Measurements from ENCODE around the gene MBD3.
"Not testable (repeated sequence)": the region's sequence is repeated elsewhere in the genome, so short reads cannot be mapped to it uniquely, and the experiment has no call there.

MBD3 gene

DNA sequence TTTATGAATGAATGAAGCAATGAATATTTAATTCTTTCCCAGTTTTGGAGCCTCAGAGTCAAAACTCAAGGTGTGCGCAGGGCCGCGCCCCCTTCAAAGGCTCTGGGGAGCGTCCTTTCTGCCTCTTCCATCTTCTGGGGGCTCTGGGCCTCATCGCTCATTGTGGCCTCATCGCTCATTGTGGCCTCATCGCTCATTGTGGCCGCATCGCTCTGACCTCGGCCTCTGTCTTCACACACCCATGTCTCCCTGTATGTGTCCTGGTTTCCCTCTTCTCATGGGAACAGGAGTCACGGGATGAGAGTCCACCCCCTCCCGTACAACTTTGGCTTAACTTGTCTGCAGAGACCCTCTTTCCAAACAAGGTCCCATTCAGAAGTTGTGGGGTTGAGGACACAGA lies 21.3 kb downstream of the MBD3 start:
- DNase-seq (ENCODE audit: low read depth), result no peak

DNA sequence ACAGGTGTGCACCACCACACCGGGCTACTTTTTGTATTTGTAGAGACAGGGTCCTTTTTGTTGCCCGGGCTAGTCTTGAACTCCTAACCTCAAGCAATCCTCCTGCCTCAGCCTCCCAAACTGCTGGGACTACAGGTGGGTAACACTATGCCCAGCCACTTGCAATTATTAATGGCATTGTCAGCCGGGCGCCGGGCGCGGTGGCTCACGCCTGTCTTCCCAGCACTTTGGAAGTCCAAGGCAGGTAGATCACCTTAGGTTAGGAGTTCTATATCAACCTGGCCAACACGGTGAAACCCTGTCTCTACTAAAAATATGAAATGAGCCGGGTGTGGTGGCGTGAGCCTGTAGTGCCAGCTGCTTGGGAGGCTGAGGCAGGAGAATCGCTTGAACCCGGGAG lies 21.8 kb downstream of the MBD3 start:
- DNase-seq (ENCODE audit: low read depth), result no peak

DNA sequence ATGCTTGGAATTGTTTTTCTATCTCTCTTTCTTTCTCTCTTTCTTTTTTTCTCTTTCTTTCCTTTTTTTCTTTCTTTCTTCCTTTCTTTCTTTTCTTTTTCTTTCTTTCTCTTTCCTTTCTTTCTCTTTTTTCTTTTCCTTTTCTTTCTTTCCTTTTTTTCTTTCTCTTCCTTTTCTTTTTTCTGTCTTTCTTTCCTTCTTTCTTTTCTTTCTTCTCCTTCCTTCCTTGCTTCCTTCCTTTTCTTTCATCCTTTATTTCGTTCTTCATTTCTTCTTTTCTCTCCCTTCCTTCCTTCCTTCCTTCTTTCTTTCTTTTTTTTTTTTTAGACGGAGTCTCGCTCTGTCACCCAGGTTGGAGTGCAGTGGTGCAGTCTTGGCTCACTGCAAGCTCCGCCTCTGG lies 22.7 kb downstream of the MBD3 start:
- DNase-seq (ENCODE audit: low read depth), result no peak

DNA sequence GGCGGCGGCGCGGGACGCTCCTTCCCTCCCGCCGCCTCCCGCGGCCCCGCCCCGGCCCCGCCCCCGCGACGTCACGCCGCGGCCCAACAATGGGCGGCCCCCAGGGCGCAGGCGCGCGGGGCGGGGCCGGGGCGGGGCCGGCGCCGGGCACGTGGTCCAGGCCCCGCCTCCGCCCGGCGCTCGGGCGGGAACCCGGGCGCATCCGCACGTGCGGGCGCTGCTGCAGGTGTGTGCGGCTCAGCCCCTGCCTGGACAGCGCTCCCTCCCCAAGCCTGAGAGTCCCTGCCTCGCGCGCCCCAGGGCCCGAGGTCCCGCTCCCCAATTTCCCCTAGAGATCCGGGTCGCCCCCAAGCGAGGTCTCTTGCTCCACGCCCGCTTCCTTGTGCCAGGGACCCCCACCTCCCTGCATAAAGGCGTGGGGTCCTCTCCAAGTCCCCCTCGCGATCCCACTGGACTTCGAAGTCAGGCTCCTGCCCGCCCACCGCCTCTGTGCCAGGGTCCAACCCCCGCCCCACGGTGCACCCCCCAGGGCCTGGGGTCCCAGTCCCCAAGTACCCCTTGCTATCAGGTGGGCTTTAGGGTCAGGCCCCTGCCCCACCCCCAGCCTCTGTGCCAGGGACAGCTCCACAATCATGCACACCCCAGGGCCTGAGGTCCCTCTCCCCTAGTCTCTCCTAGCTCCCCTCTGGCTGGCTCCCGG lies 24.2 kb downstream of the MBD3 start, which contains the start of gene MEX3D:
Gene MEX3D, minus strand, starts transcription at position 6 of the 700 bp plus-strand sequence. CDS start 267 bp downstream, outside the sequence.
- DNase-seq (ENCODE audit: low read depth), result peak; percentile 64

DNA sequence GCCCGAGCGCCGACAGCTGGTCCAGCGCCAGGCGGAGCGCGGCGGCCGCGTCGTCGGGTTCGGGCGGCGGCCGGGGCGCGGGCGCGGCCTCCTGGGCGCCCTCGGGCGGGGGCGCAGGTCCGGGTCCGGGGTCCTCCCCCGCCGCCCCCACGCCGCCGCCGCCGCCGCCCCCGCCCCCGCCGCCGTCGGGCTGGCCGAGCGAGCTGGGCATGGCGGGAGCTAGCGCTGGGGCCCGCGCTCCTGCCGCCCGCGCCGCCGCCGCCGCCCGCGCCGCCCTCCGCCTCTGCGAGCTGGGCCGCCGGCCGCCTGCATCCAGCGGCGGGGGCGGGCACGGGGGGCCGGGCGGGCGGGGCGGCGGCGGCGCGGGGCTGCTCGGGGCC lies 24.8 kb downstream of the MBD3 start:
- DNase-seq (ENCODE audit: low read depth), result no peak

DNA sequence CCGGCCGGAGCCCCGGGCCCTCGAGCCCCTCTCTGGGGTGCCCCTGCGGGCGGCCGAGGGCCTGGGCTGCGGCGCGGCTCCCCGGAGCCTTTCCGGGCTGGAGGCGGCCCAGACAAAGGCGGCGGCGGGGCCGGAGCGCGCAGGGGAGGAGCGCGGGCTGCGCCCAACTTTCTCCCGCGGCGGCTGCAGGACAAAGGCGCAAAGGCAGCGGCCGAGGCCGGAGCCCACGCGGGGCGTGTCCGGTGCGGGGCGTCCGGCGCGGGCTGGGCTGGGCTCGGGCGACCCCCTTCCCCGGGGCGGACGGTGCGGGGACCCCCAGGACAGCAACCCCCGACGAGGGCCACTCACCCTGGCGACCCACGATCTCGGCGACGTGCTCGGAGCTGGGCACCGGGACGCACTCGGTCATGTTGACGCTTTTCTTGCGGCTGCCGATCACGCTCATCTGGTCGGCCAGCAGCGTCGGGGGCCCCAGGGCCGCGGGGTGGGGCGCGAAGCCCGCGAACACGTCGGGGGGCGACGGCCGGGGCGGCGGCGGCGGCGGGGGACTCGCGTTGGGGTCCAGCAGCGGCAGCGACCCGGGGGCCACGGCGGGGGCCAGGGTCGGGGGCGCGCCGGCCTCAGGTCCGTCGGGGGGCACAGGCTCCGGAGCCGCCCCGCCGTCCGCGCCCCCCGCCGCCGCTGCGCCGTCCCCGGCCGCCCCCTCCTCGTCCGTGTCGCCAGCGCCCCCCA lies 25.4 kb downstream of the MBD3 start:
- DNase-seq (ENCODE audit: low read depth), result no peak

DNA sequence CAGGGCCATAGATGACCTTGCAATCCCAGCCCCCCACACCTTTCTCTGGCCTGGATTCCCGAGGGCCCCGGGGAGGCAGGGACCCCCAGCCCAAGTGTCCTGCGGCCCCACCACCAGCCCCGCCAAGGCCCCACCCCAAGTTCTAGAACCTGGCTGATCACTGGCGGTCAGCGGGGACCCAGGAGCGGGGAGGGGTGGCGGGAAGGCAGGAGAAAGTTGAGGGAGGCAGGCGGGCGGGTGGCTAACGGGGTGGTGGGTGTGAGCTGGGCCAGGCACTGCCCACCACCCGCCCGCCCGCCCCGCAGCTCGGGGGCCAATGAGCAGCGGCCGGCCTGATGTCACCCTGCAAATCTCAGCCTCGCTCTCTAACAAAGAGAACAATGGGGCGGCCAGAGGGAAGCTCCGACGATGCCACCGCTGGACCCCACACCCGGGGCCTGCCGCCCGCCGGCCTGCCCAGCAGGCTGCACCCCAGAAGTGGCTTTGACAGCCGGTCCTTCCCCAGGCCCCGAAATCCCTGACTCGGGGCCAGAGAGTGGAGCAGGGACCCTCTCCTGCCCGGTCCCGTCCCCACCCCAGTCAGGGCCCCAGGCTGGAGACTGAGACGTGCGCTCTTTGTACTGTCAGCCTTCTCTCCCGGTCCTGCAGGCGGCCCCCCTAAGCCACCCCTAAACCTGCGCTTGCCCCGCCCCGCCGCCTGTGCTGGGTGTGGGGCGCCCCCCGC lies 26.1 kb downstream of the MBD3 start:
- DNase-seq (ENCODE audit: low read depth), result no peak

DNA sequence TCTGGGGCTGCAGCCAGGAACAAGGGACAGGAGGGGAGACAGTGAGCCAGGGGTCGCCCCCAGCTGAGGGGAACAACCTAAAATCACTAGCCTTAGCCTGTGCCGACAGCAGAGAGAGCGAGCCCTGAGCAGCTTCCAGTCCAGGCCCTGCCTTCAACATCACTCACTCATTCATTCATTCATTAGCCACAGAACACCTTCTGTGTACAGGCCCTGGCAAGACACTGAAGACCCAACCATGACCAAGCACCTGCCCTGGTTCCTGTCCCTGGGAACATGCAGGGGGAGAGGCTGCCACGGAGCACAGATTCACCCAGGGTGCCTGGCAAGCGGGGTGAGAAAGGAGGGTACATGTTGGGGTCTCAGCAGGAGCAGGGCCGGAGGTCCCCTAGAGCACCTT lies 29.4 kb downstream of the MBD3 start:
- DNase-seq (ENCODE audit: low read depth), result no peak

DNA sequence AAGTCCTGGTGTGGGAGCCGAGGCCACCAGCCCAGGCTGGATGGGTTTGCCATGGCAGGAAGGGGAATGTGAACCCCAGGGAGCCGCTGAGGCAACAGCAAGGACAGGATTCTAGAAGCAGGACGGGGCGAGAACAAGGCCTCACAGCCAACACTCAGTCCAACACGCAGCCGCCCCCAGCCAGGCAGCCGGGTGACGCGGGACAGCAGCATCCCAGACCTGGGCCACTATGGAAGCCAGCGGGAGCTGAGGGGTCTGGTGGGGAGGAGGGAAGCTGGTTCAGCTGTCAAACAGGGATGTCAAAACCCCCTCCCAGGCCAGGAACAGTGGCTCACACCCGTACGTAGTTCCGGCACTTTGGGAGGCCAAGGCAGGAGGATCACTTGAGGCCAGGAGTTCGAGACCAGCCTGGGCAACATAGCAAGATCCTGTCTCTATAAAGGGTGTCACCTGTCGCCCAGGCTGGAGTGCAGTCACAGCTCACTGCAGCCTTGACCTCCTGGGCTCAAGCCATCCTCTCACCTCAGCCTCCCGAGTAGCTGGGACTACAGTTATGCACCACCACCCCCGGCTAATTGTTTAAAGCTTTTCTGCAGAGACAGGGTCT lies 31.3 kb downstream of the MBD3 start:
- no peak for DNase-seq (ENCODE audit: low read depth)

DNA sequence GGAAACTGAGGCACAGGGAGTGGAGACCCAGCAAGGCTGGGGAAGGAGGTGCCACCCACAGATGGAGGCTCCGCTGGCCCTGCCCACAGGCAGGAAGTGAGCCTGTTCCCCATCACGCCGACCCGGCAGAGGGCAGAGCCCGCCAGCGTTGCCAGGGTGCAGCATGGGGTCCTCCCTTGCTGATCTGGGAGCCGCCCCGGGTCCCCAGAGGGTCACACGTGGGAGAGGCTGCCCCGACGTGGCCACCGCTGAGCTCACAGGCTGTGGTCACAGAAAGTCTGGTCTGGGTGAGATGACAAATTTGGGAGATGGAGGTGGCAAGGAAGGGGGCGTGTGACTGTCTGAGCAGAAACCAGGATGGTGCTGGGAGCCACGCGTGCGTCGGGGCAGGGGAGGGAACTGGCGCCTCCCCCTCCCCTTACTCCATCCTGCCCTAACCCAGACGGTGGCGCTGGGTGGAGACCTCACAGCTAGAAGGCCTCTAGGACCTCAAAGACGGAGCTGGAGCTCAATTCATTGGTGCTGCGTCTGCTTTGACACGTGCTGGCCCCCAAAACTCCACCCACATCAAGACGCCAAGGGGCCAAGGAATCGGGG lies 32.3 kb downstream of the MBD3 start:
- no peak for DNase-seq (ENCODE audit: low read depth)

DNA sequence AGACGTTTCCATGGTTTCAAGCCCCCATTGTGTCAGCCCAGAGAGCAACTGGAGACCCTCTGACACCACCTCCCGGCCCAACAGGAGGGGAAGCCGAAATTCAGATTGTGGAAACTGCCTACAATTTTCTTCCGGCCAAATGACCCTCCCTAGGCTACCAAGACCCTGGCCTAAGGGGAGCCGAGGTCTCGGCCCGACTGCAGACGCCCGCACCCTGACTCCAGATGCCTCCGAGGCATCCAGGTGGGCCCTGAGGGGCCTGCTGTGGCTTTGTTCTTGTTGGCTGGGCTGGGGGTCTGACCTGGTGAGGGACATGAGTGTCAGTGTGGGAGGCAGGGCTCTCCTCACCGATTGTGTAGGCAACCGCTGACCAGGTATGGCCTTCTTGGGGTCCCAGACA lies 34.1 kb downstream of the MBD3 start:
- DNase-seq (ENCODE audit: low read depth), result no peak

DNA sequence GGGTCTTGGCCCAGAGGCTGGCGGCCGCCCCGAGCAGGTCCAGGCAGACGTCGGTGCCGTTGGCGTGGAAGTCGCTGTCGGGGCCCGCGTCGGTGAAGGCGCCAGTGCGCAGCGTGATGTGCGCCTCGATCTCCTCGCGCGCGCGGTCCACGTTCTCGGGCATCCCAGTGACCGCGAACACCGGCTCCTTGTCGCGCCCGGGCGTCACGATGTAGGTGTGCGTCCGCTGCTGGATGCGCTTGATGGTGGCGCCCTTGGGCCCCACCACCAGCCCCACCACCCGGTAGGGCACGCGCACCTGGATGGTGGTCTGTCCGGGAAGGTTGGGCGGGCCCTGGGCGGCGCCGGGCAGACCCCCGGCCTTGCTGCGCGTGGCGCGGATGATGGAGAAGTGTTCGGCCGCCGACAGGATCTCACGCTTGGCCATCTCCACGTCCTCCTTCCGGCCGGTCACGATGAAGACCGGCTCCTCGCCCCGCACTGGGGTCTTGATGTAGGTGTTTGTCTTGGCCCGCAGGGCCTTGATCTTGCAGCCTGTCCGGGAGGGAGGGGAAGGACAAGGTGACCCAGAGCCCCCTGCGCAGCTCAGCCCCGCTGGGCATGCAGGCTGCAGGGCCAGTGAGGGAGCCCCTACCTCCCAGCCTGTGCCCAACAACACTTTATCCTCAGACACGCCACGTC lies 36.1 kb downstream of the MBD3 start:
- no peak for DNase-seq (ENCODE audit: low read depth)

DNA sequence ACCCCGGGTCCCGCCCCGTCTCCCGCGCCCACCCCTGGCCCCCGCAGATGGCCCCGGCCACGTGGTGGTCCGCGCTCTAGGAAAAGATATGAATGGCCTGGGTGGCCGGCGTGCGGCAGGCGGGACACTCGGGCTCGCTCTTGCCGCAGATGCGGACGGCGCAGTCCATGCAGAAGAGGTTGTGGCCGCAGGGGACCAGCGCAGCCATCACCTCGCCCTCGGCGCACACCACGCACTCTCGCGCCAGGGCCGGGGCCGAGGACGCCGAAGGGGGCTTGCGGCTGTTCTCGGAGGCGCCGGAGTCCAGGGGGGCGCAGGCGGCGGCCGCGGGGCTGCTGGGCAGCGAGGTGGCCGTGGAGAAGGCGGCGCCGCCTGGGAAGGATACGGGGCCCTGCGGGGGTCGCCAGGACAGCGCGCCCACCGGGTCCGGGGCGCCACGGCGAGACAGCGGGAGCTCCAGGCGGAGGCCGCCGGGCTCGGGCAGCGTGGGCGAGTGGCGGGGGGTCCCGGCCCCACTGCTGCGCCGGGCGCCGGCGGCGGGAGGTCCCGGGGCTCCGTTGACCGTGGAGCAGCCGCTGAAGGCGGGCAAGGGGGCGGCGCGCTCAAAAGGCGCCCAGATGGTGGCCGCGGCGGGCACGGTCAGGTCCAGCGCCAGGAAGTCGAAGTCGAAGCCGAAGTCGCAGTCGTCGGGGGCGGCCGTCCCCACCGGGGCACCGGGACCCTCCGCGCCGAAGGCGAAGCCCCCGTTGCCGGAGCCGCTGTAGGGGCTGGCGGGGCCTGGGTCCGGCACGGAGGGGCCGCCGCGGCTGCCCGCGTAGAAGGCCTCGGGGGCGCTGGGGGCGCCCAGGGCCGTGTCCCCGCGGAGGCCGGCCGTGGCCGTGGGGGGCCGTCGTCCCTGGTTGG lies 36.9 kb downstream of the MBD3 start:
- no peak for DNase-seq (ENCODE audit: low read depth)

DNA sequence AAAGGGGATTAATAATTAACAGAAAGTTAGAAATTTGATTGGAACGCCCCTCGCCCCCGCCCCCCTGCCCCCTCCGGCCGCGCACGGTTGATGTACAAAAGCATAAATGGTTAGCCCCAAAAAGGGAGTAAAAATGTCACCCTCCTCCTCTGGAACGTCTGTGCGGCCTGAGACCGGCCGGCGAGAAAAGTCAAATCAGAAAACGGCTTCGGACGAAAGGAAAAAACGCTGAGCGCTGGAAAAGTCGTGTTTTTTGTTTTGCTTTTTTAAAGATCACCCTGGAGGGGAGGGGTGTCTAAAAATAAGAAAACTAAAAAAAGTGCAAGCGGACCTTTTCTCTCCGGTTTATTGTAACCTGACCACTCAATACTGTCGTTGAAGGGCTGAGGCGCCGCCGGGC lies 37.7 kb downstream of the MBD3 start:
- no peak for DNase-seq (ENCODE audit: low read depth)

DNA sequence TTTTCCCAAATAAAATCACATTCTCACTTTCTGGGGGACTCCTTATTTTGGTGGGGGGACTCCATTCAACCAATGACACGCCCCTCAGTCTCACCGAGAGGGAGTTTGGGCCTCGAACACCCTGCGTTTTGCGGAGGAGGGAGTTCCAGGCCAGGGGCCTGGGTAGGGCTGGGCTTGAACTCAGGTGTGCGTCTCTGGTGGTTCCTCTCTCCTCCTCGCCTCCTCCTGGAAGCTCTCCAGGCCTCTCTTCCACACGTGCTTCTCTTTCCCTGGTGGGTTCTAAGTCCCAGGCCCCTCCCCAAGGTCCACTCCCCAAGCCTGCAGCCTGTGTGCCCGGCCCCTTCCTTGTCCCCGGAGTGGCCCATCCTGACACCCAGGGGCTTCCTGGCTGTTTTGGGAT lies 39.2 kb downstream of the MBD3 start:
- DNase-seq (ENCODE audit: low read depth), result no peak

DNA sequence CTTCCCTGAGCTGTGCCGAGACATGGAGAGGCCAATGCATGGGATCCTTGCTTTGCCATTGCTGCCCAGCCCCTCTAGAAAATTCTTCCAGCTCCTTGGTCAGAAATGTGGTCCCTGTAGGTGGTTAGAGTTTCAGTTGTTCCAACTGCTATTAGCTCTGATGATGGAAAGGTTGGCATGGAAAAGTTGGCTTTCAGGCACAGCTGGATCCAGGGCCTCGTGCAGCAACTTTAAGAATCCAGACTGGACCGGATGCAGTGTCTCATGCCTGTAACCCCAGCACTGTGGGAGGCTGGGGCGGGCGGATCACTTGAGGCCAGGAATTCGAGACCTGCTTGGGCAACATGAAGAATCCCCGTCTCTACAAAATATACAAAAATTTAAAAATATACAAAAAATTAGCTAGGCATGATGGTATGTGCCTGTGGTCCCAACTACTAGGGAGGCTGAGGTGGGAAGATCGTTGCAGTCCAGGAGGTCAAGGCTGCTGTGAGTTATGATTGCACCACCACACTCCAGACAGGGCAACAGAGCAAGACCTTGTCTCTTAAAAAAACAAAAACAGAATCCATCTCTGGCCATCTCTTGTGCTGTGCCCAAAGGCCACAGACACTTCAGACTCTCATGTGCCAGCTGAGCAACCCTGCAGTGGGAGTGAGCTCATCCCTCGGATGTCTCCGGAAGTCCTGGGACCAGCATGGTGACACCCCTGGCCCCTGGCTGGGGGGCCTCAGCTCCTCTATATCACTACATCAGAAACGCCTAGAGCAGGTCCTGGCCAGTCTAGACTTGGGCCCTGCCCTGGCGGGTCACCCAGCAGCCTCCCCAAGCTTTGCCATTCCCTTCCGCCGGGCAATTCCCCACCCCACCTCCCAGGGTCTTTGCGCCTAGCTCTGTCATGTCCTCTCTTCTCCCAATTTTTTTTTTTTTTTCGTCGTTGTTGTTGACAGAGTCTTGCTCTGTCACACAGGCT lies 41.3 kb downstream of the MBD3 start:
- DNase-seq (ENCODE audit: low read depth), result no peak

DNA sequence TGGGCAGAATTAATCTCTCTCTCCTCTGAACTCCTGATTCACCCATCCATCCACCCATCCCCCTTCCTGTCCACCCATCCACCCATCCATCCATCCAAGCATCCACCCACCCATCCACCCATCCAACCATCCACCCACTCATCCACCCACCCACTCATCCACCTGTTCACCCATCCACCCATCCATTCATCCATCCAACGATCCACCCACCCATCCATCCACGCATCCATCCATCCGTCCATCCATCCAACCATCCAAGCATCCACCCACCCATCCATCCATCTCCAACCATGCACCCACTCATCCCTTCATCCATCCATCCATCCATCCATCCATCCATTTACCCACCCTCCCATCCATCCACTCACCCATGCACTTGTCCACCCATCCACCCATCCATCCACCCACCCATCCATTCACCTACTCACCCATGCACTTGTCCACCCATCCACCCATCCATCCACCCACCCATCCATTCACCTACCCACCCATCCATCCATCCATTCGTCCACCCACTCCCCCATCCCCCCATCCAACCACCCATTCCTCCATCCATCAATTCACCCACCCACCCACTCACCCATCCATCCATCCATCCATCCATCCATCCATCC lies 43.2 kb downstream of the MBD3 start:
- DNase-seq (ENCODE audit: low read depth), result no peak

DNA sequence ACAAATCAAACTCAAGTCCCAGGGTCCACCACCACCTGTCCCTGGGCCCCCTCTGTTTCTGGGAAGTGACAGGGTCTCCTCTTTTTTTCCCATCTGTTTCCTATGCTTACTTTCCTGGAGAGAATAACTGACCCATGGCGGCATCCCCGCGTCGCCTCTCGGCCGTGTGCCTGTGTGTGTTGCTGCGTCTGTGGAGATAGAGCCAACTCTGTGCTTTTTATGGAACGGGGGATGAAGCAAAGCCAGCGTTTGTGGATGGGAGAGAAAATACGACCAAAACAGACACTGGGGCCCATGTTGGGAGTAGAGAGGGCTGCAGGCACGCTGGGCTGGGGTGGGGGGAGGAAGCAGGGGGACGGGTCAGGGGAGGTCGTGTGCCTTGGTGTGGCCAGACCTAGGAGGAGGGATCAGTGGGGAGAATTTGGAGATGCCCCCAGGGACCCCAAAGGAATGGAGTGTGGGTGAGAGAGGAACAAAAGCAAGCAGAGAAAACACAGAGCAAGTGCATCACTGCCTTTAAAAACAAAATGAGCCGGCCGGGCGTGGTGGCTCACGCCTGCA lies 52.2 kb downstream of the MBD3 start:
- DNase-seq (ENCODE audit: low read depth), result no peak

DNA sequence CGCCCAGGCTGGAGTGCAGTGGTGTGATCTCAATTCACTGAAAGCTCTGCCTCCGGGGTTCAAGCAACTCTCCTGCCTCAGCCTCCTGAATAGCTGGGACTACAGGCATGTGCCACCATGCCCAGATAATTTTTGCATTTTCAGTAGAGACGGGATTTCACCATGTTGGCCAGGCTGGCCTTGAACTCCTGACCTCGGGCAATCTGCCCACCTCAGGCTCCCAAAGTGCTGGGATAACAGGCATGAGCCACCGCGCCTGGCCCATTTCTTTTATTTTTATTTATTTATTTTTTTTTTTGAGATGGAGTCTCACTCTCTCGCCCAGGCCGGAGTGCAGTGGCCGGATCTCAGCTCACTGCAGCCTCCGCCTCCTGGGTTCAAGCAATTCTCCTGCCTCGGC lies 52.9 kb downstream of the MBD3 start:
- DNase-seq (ENCODE audit: low read depth), result not testable (repeated sequence)

Data from stimulated activated CD8-positive, alpha-beta memory T cell treated with anti-CD3 and anti-CD28 coated beads, Interleukin-7, amount 100 ng/mL, for 24 hours (primary cell).